Uterus (tissue), 4 donors: ENCODE data around the gene SAMD8. TPM values are rescaled to one million over a fixed set of nuclear protein-coding genes. Genes with fewer than 3 reads are reported as not detected.

ENCODE experiments used
- DNase-seq, 2 donors: peaks; one replicate each; pipeline ENCODE4 v3.0.0-alpha.2; 2019 to 2020
- H3K27ac ChIP-seq, 2 donors: fragments of 200-600 bp; sonication (generic); 1 replicate in 1 of 2; 2 replicates in 1 of 2; pipeline ENCODE4 v1.5.1; 2016 to 2018
- H3K27me3 ChIP-seq, 2 donors: fragments of 200-600 bp; sonication (generic); one replicate each; pipeline ENCODE4 v1.5.1; 2018 to 2019; ENCODE audit warnings: control low read depth in 1 of 2
- H3K36me3 ChIP-seq, 2 donors: fragments of 200-600 bp; sonication (generic); one replicate each; pipeline ENCODE4 v1.5.1; 2019; ENCODE audit warnings: control low read depth in 1 of 2
- H3K4me1 ChIP-seq, 2 donors: fragments of 200-600 bp; sonication (generic); one replicate each; pipeline ENCODE4 v1.5.1; 2018 to 2019; ENCODE audit warnings: control low read depth in 1 of 2
- H3K4me3 ChIP-seq, 2 donors: fragments of 200-600 bp; sonication (generic); 1 replicate in 1 of 2; 2 replicates in 1 of 2; pipeline ENCODE4 v1.5.1; 2018 to 2019; ENCODE audit warnings: mild to moderate bottlenecking in 1 of 2
- H3K9me3 ChIP-seq, 2 donors: fragments of 200-600 bp; sonication (generic); one replicate each; pipeline ENCODE4 v1.5.1; 2019; ENCODE audit warnings: control low read depth in 1 of 2
- CTCF ChIP-seq, 4 experiments: fragments of 200-600 bp in 2 of 4; fragments of 450-650 bp in 2 of 4; sonication (generic) in 2 of 4; IDR thresholded peaks; one replicate each; pipeline ENCODE4 v1.5.1; 2016 to 2019; ENCODE audit warnings: antibody characterized with exemption in 4 of 4, mild to moderate bottlenecking in 2 of 4, moderate library complexity in 1 of 4
- POLR2A ChIP-seq, 2 donors: fragments of 450-650 bp; IDR thresholded peaks; one replicate each; pipeline ENCODE4 v1.6.1; 2016; ENCODE audit warnings: antibody characterized with exemption in 2 of 2, mild to moderate bottlenecking in 1 of 2, moderate library complexity in 1 of 2
- intact Hi-C: fragments of 100-400 bp; cut with DNase I; formaldehyde crosslinking; loops from one replicate; pipeline ENCODE4 v1.15.1; 2023; ENCODE audit warnings: low total_unique reads
- total RNA-seq, 4 donors: library from RNA; depleted of rRNA in 3 of 4; stranded (reverse); fragments of >200 nt in 3 of 4; gene quantifications; one replicate each; pipeline versions ENCODE4 v1.1.0 to v1.2.4, GENCODE V29; 2014 to 2023
- donor health status: DM: yes; HTN: yes; CAD: no.

Gene SAMD8
- total RNA-seq, 4 donors from 2014 or later, result 25.4 to 51.4 (median 49.2) TPM

- no peak overlapping the region for H3K4me3 ChIP-seq
- TF ChIP-seq POLR2A (IDR thresholded peaks at IDR 0.05) (no peak), CTCF (IDR thresholded peaks at IDR 0.05) (no peak)
- no peak overlapping the region for H3K27ac ChIP-seq
- intact Hi-C loops, result no loop called here
- no peaks in the 10 kb centered on the region for H3K27me3 ChIP-seq
- H3K4me1 ChIP-seq, result no peaks in the 10 kb centered on the region
- DNase-seq, result no peak
- H3K36me3 ChIP-seq, result no peaks in the 10 kb centered on the region
- no peaks in the 10 kb centered on the region for H3K9me3 ChIP-seq
Measured at GRCh38 chr10:75176046-75176445, 64.6 kb downstream of the SAMD8 start.

DNA sequence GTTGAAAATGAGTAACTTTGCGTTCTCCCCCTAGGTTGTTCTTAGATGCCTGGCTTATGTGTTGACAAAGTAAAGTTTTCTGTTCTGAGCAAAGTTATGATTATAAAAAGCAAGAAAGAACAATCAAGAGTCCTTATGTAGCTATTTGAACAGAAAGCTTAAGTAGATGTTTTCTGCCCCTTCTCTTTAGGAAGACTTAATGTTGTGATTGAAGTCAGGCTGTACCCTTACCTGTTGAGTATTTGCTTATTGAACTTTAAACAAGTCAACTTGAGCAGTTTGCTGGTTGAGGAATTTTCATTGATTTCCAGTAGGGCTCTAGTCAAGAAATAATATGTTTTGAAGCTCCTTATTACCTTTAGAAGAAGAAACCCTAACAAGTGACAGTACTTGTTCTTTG, 65.3 kb downstream of the SAMD8 start:
- Histone ChIP-seq H3K4me1 (no peaks in the 10 kb centered on the region), H3K4me3 (no peak overlapping the region), H3K27me3 (no peaks in the 10 kb centered on the region), H3K27ac (no peak overlapping the region), H3K9me3 (no peaks in the 10 kb centered on the region), H3K36me3 (no peaks in the 10 kb centered on the region)
- DNase-seq, result no peak
- TF ChIP-seq CTCF (IDR thresholded peaks at IDR 0.05) (no peak), POLR2A (IDR thresholded peaks at IDR 0.05) (no peak)
- intact Hi-C loops, result no loop called here

GRCh38 chr10:75179657-75180177, 68.3 kb downstream of the SAMD8 start:
- Histone ChIP-seq H3K36me3 (no peaks in the 10 kb centered on the region), H3K27ac (peak overlapping the region in 1 of 2 donors; percentile 36), H3K4me3 (no peak overlapping the region), H3K4me1 (no peaks in the 10 kb centered on the region), H3K27me3 (no peaks in the 10 kb centered on the region), H3K9me3 (no peaks in the 10 kb centered on the region)
- DNase-seq, result no peak
- intact Hi-C loops, result no loop called here
- no peak for TF ChIP-seq CTCF (IDR thresholded peaks at IDR 0.05)
- no peak for TF ChIP-seq POLR2A (IDR thresholded peaks at IDR 0.05)

DNA sequence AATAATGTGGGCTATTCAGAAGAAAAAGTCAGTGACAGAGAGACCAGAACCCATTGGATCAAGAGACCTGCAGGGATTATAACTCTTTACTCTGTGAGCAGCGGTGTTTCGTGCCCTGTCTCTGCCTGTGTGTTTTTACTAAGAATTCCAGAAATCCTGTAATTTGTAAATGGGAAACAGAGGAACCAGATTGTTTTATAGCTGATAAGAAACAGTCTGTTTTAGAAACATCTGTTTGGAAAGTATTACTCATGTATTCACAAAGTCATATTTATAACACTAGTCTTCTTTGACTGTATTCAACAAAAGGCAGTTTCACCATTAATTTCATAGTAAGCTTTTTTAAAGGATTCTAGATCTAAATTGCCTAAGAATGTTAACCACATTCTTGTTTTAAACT, 69.1 kb downstream of the SAMD8 start:
- Histone ChIP-seq H3K4me1 (no peaks in the 10 kb centered on the region), H3K4me3 (no peak overlapping the region), H3K36me3 (no peaks in the 10 kb centered on the region), H3K27ac (peak overlapping the region; percentile 36 to 54), H3K9me3 (no peaks in the 10 kb centered on the region), H3K27me3 (no peaks in the 10 kb centered on the region)
- intact Hi-C loops, result no loop called here
- no peak for DNase-seq
- no peak for TF ChIP-seq POLR2A (IDR thresholded peaks at IDR 0.05)
- TF ChIP-seq CTCF (IDR thresholded peaks at IDR 0.05), result no peak

DNA sequence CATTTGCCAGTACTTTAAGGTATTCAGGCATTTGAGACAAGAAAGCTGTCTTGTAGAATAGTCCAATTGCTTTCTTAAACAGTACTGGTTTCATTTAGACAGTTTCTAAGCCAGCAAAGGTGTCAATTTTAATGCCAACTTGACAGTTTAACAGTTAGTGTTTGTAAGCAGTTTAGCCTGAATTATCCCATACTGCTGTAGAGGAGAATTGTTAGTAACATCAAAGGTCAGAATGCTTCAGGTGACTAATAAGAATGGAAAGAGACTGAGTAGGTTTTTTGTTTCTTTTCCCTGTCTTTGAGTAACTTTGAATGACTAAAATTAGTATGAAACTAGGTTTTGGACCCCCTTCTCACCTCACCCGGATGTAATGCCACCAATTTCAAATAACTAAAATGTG, 69.6 kb downstream of the SAMD8 start:
- DNase-seq, result no peak
- Histone ChIP-seq H3K4me1 (no peaks in the 10 kb centered on the region), H3K27ac (peak overlapping the region; percentile 36 to 54), H3K36me3 (no peaks in the 10 kb centered on the region), H3K9me3 (no peaks in the 10 kb centered on the region), H3K27me3 (no peaks in the 10 kb centered on the region), H3K4me3 (no peak overlapping the region)
- no peak for TF ChIP-seq CTCF (IDR thresholded peaks at IDR 0.05)
- no peak for TF ChIP-seq POLR2A (IDR thresholded peaks at IDR 0.05)
- intact Hi-C loops, result no loop called here
